ENCODE results near the gene RNF220. TPM values are rescaled to one million over a fixed set of nuclear protein-coding genes. Genes with fewer than 3 reads are reported as not detected.

The RNF220 gene
- total and polyA plus RNA-seq, 2 of the 13 experiments (the other 11 are each of a cell fraction or from before 2014, with no cell fraction given), result 48.2 to 72.1 TPM

GRCh38 chr1:44678120-44678519 is 273.1 kb downstream of the RNF220 start (continued):
- TF ChIP-seq ZNF441 (CRISPR knock-in tag; IDR thresholded peaks at IDR 0.05; ENCODE audit: borderline replicate concordance) (no peak), GTF2F1 (IDR thresholded peaks at IDR 0.05; ENCODE audit: low read length) (no peak), KLF6 (CRISPR knock-in tag; IDR thresholded peaks at IDR 0.05) (no peak), MXI1 (IDR thresholded peaks at IDR 0.05; ENCODE audit: borderline replicate concordance, low read depth, low read length) (no peak), MATR3 (CRISPR knock-in tag; IDR thresholded peaks at IDR 0.05) (no peak), THAP11 (CRISPR knock-in tag; IDR thresholded peaks at IDR 0.05) (no peak), DDIT3 (CRISPR knock-in tag; IDR thresholded peaks at IDR 0.05) (no peak), KLF9 (CRISPR knock-in tag; IDR thresholded peaks at IDR 0.05; ENCODE audit: low read depth) (no peak), BHLHE40 (IDR thresholded peaks at IDR 0.05; ENCODE audit: low read length) (no peak)

DNA sequence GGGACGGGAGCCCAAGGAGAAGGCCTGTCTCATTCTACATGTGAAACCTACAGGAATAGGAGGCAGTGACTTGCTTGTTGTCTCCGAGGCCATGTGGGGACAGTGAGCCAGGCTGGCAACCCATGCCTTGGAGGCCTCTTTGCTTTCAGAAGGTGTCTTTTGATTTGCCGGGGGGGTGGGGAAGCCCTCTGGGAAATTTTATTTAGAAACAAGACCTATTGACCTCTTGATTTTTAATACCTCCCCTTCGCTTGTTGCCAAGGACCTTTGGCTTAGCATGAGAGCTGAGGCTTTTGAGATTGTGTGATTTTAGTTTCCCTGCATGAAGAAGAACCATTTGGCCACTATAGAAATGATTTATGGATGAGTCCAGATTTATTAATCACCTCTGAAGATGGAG is 273.6 kb downstream of the RNF220 start:
- Histone ChIP-seq H4K20me1 (ENCODE audit: insufficient read depth, low read length) (no peaks in the 10 kb centered on the region), H3K27me3 (ENCODE audit: control insufficient read depth in 1 of 2, insufficient read depth in 2 of 2, low read length in 2 of 2) (no peaks in the 10 kb centered on the region), H3K9me3 (ENCODE audit: low read length) (no peaks in the 10 kb centered on the region), H3K4me1 (ENCODE audit: insufficient read depth, low read length) (peaks cover 91% of the 10 kb centered on the region), H3K79me2 (ENCODE audit: insufficient read depth, low read length) (peaks cover 1% of the 10 kb centered on the region), H3K9ac (ENCODE audit: insufficient read depth, low read depth, low read length) (no peak overlapping the region), H3K36me3 (replicated peaks in 1 of 2; ENCODE audit: control insufficient read depth in 1 of 2, insufficient read depth in 2 of 2, low read length in 2 of 2) (no peaks in the 10 kb centered on the region), H3K4me3 (replicated peaks in 1 of 3; ENCODE audit: insufficient read depth in 1 of 3, low read depth in 2 of 3, low read length in 3 of 3) (no peak overlapping the region), H3K27ac (ENCODE audit: extremely low read length, insufficient read depth, low read length) (no peak overlapping the region), H2AFZ (ENCODE audit: low read length) (no peak overlapping the region), H3K4me2 (ENCODE audit: low read depth, low read length) (no peak overlapping the region)
- DNase-seq (ENCODE audit: low spot score) (no peak), FAIRE-seq (no peak), ATAC-seq (no peak)
- CTCF ChIA-PET (ENCODE audit: low intra/inter-chr PET ratio, low total read pairs), result no interaction called here
- intact Hi-C loops (cut with micrococcal nuclease; ENCODE audit: unreplicated experiment), result no loop called here
- BruUV-seq (replicated peaks), result no TSS peak
- TF ChIP-seq NFE2L1 (CRISPR knock-in tag; IDR thresholded peaks at IDR 0.05; ENCODE audit: borderline replicate concordance) (no peak), SOX6 (IDR thresholded peaks at IDR 0.05) (no peak), SOX6 (CRISPR knock-in tag; IDR thresholded peaks at IDR 0.05) (no peak), ZNF563 (CRISPR knock-in tag; IDR thresholded peaks at IDR 0.05) (no peak), ZNF292 (CRISPR knock-in tag; IDR thresholded peaks at IDR 0.05; ENCODE audit: borderline replicate concordance, low read depth) (no peak), HNRNPLL (IDR thresholded peaks at IDR 0.05; ENCODE audit: low read depth, low read length, poor library complexity, severe bottlenecking) (no peak), THYN1 (CRISPR knock-in tag; IDR thresholded peaks at IDR 0.05; ENCODE audit: borderline replicate concordance, low read depth) (no peak), HMG20B (CRISPR knock-in tag; conservative IDR thresholded peaks at IDR 0.05) (no peak), ZNF83 (CRISPR knock-in tag; IDR thresholded peaks at IDR 0.05; ENCODE audit: borderline replicate concordance) (no peak), SMYD3 (CRISPR knock-in tag; IDR thresholded peaks at IDR 0.05) (no peak), MED13 (CRISPR knock-in tag; IDR thresholded peaks at IDR 0.05) (no peak), SMARCE1 (IDR thresholded peaks at IDR 0.05; ENCODE audit: borderline replicate concordance) (no peak), TBX2 (CRISPR knock-in tag; IDR thresholded peaks at IDR 0.05; ENCODE audit: borderline replicate concordance) (no peak)
- POLR2A ChIA-PET, result no interaction called here
- in situ Hi-C loops (cut with HindIII; ENCODE audit: extremely low pct_ligation_motif_present, low pct_unique_long_range_greater_than_20kb), result no loop called here
- WGBS (ENCODE audit: low lambda C conversion rate), result 76% methylated on average over 4 of the region's 4 CpGs
